ENCODE results near the gene TMEM209.

DNA sequence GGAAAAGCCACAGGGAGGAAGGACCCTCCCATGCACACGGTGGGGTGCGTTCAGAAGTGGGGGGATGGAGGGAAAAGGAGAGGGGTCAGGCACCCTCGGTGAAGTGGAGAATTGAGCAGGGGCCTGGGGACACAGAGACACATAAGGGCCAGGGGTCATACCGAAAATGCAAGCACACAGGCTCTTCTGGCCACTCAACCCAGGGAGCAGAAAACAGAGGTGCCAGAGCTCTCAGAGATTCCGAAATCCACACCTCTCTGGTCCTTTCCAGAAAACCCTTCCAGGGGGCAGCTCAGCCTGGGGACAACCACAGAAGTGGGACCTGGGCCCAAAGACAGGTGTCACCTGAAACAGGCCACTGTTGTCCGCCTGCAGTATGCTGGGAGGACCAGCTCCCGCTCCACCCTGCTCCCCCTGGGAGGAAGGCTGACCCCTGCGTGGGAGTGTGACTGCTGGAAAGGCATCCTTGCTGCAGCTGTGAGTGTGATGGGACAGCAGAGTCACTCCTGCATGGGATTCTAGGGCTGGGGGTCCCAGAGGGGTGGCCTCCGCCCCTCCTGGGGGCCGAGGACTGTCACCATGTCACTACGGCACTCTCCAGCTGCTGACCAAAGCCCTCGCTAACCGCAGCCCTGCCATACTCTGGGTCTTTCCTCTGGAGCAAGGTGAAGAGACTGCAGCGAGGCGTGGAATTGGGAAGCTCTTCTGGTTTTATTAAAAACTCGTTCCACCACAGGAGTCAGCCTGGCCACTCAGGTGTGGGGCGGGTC lies 63.1 kb downstream of the TMEM209 start:
- TF ChIP-seq POLR2AphosphoS5 (IDR thresholded peaks at IDR 0.05; ENCODE audit: low read depth, low read length) (no peak), POLR2A (IDR thresholded peaks at IDR 0.05; ENCODE audit: low read depth, low read length) (no peak), TAF1 (IDR thresholded peaks at IDR 0.05; ENCODE audit: low read depth, low read length) (no peak), POU2F2 (IDR thresholded peaks at IDR 0.05; ENCODE audit: low read depth, low read length) (no peak), PAX5 (IDR thresholded peaks at IDR 0.05; ENCODE audit: insufficient read depth, low read length, severe bottlenecking) (no peak), SPI1 (IDR thresholded peaks at IDR 0.05; ENCODE audit: low read depth, low read length) (no peak)
